Tracheal epithelial cell (primary cell): ENCODE measurements around the gene MDFIC2. TPM values are rescaled to one million over a fixed set of nuclear protein-coding genes. Genes with fewer than 3 reads are reported as not detected.

Experiments used
- total RNA-seq: library from RNA; depleted of rRNA; stranded (reverse); fragments of >200 nt; gene quantifications from 2 replicates; pipeline ENCODE4 v1.2.1, GENCODE V29; 2014

The MDFIC2 gene
- total RNA-seq: not detected in 2 replicates

DNA sequence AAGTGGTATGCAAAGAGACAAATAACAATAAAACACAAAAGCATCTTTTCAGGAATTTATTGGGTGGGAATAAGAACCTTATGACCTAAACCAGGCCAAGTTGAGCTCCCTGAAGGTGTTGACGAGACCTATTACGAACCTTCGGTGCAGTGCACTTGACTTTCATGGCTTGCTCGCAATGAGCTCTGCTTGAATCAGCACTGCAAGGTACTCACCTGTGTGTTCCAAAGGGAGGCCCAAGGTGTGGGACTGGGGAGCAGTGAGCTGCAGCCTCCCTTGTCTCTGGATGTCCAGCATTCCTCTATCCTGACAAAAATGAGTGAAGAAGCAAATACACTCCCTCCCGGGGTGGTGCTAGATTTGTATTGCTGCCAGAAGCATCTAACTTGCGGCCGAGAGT lies at the start of gene MDFIC2:
Gene MDFIC2 (minus strand): TSS at position 303 of the 400 bp plus-strand sequence. CDS start 665 bp downstream, outside the sequence.

